ENCODE data around the gene PCDHAC1.
"Not testable (repeated sequence)": the region's sequence is repeated elsewhere in the genome, so short reads cannot be mapped to it uniquely, and the experiment has no call there.

Gene PCDHAC1, protein sequence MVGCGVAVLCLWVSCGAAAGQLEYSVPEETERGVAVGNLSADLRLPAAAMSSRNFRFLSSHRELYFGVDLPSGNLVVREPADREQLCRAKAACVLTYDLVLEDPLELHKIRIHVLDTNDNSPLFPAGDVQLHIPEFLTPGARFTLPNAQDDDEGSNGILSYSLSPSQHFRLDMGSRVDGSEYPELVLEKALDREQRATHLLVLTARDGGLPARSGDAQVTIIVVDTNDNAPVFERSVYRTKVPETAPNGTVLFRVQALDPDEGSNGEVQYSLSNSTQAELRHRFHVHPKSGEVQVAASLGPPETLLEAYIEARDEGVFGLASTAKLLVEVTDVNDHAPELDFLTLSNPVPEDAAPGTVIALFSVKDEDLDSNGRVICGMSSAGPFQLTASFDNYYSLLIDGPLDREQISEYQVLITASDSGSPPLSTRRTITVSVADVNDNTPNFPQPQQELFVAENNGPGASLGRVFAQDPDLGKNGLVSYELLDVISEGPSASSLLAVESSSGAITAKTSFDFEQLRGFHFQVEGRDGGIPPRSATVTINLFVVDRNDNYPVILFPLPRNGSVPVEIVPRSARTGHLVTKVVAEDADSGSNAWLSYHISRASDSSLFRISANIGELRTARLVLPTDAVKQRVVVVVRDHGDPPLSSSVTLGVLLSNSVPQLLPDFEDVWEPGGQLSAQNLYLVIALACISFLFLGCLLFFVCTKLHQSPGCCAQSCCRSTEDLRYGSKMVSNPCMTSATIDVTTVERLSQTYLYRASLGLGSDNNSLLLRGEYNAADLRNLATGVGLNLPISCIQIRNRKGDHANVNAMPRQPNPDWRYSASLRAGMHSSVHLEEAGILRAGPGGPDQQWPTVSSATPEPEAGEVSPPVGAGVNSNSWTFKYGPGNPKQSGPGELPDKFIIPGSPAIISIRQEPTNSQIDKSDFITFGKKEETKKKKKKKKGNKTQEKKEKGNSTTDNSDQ

DNA sequence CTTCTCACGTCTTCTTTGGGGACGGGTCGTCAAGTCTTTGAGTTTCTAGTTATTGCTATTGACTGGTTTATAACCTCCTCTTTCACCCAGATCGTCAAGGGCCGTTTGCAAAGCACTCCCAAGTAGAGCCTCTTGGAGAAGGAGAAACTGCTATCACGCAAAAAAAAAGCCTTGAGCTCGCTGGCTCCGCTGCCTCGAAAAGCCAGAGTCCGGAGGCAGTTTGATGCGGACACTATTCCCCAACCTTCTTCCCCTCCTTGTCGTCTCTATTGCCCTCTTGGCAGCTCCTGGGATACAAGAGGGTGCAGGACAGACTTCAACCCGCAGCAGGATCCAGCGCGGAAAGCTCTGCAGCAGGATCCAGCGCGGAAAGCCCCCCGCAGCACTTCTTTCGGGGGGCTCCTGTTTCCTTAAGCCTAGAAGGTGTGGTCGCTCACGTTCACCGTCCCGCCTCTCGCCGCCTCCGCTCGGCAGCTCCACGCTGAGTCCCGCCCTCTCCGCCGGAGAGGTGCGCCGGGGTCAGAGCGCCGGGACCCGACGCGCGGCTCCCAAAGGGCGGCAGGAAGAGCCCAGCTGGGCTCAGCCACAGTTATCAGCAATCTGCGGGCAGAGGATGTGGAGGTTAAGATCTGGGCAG, at the start of gene PCDHAC1:
Gene PCDHAC1 (plus strand): TSS at position 494 of the 637 bp plus-strand sequence. CDS start 594 bp downstream, outside the sequence.
- DNase-seq (ENCODE audit: low read depth in 2 of 2), result no peak

DNA sequence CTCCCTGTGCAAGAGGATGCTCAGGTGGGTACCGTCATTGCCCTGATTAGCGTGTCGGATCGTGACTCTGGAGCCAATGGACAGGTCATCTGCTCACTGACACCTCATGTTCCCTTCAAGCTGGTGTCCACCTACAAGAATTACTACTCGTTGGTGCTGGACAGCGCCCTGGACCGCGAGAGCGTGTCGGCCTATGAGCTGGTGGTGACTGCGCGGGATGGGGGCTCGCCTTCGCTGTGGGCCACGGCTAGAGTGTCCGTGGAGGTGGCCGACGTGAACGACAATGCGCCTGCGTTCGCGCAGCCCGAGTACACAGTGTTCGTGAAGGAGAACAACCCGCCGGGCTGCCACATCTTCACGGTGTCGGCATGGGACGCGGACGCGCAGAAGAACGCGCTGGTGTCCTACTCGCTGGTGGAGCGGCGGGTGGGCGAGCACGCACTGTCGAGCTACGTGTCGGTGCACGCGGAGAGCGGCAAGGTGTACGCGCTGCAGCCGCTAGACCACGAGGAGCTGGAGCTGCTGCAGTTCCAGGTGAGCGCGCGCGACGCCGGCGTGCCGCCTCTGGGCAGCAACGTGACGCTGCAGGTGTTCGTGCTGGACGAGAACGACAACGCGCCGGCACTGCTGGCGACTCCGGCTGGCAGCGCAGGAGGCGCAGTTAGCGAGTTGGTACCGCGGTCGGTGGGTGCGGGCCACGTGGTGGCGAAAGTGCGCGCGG, 49.4 kb upstream of the PCDHAC1 start:
- DNase-seq (ENCODE audit: low read depth in 2 of 2), result not testable (repeated sequence)

DNA sequence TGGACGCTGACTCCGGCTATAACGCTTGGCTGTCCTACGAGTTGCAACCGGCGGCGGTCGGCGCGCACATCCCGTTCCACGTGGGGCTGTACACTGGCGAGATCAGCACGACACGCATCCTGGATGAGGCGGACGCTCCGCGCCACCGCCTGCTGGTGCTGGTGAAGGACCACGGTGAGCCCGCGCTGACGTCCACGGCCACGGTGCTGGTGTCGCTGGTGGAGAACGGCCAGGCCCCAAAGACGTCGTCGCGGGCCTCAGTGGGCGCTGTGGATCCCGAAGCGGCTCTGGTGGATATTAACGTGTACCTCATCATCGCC, 48.9 kb upstream of the PCDHAC1 start:
- no peak for DNase-seq (ENCODE audit: low read depth in 2 of 2)

DNA sequence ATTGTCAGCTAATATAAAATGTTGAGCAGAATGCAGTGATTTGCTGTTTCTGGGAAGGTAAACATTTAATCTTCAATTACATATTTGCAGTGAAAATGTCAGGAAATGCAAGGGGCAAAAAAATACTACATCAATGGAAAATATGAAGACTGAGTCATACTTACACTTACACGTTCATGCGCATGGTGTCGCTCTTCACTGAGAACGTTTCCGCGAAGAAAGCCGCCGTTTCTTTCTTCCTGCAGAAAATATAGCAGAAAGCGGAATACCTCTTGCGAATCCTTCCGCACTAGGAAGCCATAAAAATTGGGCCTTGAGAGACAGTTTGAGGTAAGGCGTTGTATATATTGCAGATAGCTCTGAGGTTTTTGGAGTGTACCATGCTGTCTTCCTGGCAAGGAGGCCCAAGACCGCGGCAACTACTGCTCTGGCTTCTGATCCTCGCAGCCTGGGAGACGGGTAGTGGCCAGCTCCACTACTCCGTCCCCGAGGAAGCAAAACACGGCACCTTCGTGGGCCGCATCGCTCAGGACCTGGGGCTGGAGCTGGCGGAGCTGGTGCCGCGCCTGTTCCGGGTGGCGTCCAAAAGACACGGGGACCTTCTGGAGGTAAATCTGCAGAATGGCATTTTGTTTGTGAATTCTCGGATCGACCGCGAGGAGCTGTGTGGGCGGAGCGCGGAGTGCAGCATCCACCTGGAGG, 44.1 kb upstream of the PCDHAC1 start, which contains the start of gene PCDHA13:
Gene PCDHA13 (plus strand): TSS at position 236 of the 702 bp plus-strand sequence. CDS start 145 bp downstream, at position 381.
- no peak for DNase-seq (ENCODE audit: low read depth in 2 of 2)

DNA sequence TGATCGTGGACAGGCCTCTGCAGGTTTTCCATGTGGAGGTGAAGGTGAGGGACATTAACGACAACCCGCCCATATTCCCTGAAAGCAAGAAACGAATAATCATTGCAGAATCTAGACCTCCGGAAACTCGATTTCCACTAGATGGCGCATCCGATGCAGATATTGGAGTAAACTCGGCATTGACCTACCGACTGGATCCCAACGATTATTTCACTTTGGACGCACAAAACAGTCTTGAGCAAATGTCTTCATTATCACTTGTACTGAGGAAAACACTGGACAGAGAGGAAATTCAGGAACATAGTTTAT, 43.6 kb upstream of the PCDHAC1 start:
- DNase-seq (ENCODE audit: low read depth in 2 of 2), result no peak

DNA sequence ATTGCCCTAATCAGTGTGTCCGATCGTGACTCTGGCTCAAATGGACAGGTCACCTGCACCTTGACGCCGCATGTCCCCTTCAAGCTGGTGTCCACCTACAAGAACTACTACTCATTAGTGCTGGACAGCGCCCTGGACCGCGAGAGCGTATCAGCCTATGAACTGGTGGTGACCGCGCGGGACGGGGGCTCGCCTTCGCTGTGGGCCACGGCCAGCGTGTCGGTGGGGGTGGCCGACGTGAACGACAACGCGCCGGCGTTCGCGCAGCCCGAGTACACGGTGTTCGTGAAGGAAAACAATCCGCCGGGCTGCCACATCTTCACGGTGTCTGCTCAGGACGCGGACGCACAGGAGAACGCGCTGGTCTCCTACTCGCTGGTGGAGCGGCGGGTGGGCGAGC, 42.7 kb upstream of the PCDHAC1 start:
- no peak for DNase-seq (ENCODE audit: low read depth in 2 of 2)

DNA sequence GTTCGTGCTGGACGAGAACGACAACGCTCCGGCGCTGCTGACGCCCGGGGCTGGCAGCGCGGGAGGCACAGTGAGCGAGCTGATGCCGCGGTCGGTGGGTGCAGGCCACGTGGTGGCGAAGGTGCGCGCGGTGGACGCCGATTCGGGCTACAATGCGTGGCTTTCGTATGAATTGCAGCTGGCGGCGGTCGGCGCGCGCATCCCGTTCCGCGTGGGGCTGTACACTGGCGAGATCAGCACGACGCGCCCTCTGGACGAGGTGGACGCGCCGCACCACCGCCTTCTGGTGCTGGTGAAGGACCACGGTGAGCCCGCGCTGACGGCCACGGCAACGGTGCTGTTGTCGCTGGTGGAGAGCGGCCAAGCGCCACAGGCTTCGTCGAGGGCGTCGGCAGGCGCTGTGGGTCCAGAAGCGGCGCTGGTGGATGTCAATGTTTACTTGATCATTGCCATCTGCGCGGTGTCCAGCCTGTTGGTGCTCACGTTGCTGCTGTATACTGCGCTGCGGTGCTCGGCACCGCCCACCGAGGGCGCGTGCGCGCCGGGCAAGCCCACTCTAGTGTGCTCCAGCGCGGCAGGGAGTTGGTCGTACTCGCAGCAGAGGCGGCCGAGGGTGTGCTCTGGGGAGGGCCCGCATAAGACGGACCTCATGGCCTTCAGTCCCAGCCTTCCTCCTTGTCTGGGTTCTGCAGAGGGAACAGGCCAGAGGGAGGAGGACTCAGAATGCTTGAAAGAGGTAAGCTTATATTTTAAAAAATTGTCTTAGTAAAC, 42.0 kb upstream of the PCDHAC1 start:
- no peak for DNase-seq (ENCODE audit: low read depth in 2 of 2)

DNA sequence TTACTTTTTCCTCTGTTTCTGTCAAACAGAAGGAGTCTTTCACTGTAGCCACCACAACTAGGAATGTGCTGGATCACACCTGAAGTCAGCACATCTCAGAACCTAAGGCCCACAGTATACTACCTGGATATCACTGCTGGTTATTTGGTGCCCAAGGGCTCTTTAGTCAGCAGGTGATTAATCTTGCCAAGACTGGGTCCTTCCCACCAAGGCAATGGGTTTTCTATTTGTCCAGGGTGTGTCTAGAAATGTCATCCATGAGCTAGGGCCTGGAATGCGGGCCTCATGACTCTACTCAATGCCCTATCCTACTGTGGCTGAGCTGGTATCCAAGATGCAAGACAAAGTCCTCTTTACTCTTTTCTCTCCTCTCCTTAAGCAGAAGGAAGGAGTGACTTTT, 9.8 kb upstream of the PCDHAC1 start:
- no peak for DNase-seq (ENCODE audit: low read depth in 2 of 2)

DNA sequence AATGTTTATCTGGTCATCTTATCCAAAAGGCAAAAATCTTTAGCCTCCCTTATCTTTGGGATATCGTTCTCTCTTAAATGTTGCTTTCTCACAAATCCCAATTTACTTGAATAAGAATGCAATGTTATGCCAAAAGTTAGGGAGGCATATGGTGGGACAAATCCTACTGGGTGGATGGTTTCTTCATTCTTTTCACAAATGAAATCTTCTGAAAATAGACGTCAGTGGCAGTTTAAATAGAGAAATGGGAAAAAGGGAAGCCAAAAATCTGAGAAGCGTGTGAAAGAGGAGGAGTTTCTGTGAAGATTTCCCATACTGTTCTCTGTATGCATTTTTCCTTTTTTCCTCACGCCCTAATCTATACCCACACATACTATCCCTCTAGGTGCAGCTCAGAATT, 2.5 kb upstream of the PCDHAC1 start:
- DNase-seq (ENCODE audit: low read depth in 2 of 2), result no peak

DNA sequence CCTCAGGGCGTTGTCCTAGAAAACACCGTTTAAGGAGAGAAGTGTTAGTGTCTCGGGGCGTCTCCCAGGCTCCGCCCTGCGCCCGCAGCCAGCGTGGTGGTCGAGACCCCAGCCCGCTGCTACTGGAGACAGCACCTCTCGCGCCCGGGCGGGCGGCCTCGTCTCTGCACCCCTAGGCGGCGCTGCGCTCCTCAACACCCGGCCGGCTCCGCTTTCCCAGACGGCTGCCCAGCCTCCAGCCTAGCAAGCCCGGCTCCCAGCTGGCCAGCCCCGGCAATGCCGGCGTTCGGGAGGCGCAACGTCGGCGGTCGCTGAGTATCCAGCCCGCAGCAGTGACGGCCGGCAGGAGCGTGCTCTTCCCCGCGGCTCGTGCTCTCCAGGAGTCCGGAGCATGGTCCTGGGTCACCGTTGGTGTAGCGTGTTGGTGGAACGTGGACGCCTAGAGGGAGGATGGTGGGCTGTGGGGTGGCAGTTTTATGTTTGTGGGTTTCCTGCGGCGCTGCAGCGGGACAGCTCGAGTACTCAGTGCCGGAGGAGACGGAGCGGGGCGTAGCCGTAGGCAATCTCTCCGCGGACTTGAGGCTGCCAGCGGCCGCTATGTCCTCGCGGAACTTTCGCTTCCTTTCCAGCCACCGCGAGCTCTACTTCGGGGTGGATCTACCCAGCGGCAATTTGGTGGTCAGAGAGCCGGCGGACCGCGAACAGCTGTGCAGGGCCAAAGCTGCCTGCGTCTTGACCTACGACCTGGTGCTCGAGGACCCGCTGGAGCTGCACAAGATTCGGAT, 536 bp downstream of the PCDHAC1 start:
- peak; percentile 11 to 34 for DNase-seq (ENCODE audit: low read depth in 2 of 2)

DNA sequence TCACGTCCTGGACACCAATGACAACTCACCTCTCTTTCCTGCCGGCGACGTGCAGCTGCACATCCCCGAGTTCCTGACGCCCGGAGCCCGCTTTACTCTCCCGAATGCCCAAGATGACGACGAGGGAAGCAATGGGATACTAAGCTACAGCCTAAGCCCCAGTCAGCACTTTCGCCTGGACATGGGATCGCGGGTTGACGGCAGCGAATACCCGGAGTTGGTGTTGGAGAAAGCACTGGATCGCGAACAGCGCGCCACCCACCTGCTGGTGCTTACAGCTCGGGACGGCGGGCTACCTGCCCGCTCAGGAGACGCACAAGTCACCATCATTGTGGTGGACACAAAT, 1.1 kb downstream of the PCDHAC1 start:
- no peak for DNase-seq (ENCODE audit: low read depth in 2 of 2)

DNA sequence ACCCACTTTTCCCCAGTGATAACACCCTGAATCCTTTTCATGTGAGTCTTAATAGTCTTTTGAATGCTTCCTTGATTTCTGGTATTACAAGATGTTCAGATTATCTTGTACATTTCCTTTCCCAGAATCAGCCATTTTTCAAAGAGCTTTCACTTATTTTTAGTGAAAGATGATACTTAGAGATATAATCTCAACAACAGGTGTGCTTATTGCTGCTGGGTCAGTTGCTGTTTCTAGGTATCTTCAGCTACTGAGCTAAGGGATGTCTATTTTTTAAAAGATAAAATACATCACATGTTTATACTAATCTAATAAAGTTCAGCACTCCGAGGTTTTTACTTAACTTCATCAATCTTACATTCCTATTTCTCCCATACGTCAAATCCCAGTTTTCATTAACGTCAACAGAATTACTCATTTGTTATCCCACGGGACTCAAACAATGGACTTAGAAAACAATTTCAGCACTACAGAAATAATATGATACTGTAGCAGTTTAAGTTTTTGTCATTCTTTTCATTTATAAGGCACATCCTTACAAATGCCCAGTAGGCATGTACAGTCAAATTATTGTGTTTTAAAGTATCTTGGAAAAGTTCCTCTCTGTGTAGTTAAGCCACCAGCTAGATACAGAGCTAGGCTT, 9.0 kb downstream of the PCDHAC1 start:
- no peak for DNase-seq (ENCODE audit: low read depth in 2 of 2)

DNA sequence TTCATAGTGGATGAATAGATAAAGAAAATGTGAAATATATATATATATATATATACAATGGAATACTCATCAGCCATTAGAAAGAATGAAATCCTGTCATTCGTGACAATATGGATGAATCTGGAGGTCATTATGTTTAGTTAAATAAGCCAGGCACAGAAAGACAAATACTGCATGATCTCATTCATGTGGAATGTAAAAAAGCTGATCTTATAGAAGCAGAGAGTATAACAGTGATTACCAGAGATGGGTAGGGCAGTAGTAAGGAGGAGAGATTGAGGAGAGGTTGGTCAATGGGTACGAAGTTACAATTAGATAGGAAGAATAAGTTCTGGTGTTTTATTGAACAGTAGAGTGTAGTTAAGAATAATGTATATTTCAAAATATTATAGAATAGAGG, 20.5 kb downstream of the PCDHAC1 start:
- no peak for DNase-seq (ENCODE audit: low read depth in 2 of 2)

DNA sequence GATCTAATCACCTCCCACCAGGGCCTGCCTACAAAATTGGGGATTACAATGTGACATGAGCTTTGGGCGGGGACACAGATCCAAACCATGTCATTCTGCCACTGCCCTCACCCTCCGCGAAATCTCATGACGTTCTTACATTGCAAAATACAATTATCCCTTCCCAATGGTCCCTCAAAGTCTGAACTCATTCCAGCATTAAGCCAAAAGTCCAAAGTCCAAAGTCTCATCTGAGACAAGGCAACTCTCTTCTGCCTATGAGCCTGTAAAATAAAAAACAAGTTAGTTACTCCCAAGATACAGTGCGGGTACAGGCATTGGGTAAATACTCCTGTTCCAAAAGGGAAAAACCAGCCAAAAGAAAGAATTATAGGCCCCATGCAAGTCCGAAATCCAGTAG, 25.5 kb downstream of the PCDHAC1 start:
- no peak for DNase-seq (ENCODE audit: low read depth in 2 of 2)

DNA sequence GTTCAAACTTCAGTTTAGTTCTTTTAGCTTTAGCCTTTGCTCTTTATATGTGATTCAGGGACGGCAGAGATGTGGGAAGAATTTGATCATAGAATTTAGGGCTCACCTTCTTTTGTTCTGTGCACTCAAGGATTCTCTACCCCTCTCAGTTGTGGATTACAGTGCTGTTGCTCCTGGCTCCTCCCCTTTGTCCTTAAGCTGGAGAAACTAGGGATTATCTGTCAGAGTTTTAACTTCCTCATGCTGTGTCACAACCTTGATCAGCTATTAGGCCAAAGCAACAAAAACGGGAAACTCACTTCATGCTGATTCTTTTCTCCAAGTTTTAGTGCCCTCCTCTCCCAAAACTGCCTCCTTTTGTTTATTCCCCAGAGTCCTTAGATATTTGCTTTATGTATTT, 27.1 kb downstream of the PCDHAC1 start:
- DNase-seq (ENCODE audit: low read depth in 2 of 2), result no peak

DNA sequence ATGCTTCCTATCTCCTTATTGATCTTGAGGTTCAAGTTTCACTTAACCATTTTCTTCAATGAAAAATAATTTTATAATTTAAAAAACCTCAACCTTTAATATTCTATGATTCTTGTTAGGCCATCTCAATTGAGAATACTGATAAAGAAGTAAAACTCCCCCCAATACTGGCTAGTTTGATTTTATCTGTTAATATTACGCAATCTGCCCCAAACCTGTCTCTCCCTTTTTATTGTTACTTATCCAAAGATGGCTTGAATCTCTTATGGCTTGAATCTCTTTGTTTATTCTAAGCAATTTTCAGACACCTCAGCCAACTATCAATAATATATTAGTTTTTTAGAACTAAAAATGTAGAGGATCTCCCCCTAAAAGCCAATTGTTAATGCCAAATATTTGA, 36.1 kb downstream of the PCDHAC1 start:
- no peak for DNase-seq (ENCODE audit: low read depth in 2 of 2)

DNA sequence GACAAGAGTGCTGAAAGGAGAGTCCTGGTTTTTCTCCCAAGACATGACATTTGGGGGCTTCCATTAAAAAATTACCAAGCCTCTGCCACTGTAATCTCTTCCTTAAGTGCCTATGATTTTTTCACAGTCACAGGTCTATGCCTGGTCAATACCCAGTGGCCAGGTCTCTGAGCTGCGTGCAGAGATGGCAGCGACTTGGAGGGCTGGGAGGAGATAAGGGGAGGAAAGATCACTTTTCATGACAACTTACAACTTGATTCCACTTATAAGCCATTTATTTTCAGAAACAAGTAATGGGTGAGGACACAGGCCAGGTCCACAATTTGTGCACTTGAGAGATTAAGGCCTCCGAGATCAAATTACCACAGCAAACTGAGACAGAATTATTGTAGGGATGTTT, 38.3 kb downstream of the PCDHAC1 start:
- DNase-seq (ENCODE audit: low read depth in 2 of 2), result no peak

DNA sequence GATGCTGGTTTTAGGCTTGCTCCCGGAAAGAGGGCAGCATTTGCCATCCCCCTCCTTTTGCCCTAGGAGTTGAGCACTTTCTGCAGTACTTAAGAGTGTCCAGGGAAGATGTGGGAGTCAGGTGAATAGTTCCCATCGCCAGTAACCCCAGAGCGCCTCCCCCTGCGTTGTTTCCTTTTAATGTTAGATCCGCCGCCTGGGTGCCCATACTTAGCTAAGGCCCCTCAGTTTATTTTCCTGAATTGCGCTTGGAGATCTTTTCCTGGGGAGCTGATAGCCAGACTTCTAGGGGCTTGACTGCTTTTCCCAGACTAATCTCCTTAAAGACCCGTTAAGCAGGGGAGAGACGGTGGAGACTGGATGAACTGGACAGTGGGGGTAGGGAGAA, 39.8 kb downstream of the PCDHAC1 start:
- DNase-seq (ENCODE audit: low read depth in 2 of 2), result no peak
